Jurkat, Clone E6-1 (cell line): Measurements from ENCODE around the gene DCT.

Experiments used
- DNase-seq: peaks from one replicate; pipeline ENCODE4 v3.0.0-alpha.2; 2011; ENCODE audit warnings: low read depth, low spot score
- H3K4me3 ChIP-seq: 2 replicates; pipeline ENCODE4 v1.5.1; 2011; ENCODE audit warnings: mild to moderate bottlenecking, low read length, control low read depth, moderate library complexity

DCT gene

GRCh38 chr13:94412870-94413597, 66.4 kb downstream of the DCT start:
- no peak overlapping the region for H3K4me3 ChIP-seq
- no peak for DNase-seq

DNA sequence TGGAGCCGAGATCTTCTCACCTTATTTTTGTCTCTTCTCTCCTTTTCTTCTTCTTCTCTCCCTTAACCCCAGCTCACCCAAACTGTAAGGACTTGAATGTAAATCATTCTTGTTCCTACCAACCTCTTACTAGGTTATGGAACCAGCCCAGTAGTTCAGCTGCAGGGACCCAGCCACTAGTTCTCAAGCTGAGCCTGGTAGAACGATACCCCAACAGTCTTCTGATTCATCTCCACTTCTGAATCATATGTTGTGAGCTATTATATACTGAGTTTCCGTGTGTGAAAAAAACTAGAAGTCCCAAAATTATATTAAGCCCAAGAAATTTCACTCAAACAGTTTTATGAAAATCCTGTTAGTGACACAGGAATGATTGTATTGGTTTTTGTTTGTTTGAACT, 67.7 kb downstream of the DCT start:
- no peak for DNase-seq
- no peak overlapping the region for H3K4me3 ChIP-seq

GRCh38 chr13:94408314-94409036, 71.0 kb downstream of the DCT start:
- no peak overlapping the region for H3K4me3 ChIP-seq
- DNase-seq, result no peak

DNA sequence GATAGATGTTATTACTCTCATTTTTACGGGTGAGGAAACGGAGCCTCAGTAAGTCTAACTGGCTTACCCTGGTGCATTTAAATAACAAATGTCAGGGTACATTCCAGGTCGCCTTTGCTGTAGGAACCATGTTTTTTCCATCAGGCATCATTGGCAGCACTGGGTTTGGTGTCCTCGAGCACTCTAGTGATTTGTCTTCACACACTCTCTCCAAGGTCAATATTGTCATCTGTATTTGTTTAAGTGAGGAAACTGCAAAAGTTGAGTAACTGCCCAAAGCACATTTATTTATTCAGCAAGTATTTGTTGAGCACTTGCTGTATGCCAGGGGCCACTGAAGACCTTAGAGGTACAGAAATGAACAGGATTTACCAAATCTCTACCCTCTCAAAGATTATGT, 78.6 kb downstream of the DCT start:
- DNase-seq, result no peak

GRCh38 chr13:94399812-94400211, 79.7 kb downstream of the DCT start:
- no peak overlapping the region for H3K4me3 ChIP-seq
- DNase-seq, result no peak

More for the DNA sequence above, 78.6 kb downstream of the DCT start:
- no peak overlapping the region for H3K4me3 ChIP-seq

GRCh38 chr13:94395860-94396259, 83.6 kb downstream of the DCT start:
- H3K4me3 ChIP-seq, result no peak overlapping the region
- no peak for DNase-seq

- H3K4me3 ChIP-seq, result no peak overlapping the region
- no peak for DNase-seq
Measured at GRCh38 chr13:94394723-94395122, 84.8 kb downstream of the DCT start.

- no peak overlapping the region for H3K4me3 ChIP-seq
- no peak for DNase-seq
Measured at GRCh38 chr13:94390881-94391280, 88.6 kb downstream of the DCT start.

DNA sequence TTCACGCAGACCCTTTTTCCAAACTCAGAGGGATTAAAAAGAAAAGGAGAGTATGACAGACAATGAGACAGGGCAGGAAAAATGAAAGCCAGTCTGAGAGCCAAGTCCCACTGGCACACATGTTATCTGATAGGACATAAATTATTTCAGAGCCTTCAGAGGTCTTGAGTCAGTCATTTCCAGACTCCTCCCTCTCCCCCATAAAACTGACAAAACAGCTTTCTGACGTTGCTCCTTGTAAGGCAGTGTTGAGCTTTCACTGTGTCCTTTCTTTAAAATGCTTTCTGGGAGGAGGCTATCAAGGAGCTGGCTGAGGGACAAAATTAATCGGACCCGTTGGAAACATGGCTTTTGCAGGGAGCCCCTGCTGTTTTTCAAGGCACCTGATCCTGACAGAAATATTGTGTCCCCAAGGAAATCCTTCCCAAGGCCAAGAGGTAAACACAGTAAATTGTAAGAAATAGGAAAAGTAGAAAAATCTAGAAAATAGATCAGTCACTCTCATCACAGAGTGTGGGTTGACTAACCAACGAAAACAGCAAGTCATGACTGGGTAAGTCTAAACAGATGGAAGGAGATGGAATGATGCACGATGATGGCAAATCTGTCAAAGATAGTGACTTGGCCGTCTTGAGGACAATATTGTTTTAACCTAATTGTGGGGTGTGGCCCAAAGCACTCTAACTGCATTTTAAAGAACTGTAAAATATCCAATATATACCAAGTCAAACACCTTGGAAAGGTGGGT, 89.7 kb downstream of the DCT start:
- DNase-seq, result no peak
- no peak overlapping the region for H3K4me3 ChIP-seq

DNA sequence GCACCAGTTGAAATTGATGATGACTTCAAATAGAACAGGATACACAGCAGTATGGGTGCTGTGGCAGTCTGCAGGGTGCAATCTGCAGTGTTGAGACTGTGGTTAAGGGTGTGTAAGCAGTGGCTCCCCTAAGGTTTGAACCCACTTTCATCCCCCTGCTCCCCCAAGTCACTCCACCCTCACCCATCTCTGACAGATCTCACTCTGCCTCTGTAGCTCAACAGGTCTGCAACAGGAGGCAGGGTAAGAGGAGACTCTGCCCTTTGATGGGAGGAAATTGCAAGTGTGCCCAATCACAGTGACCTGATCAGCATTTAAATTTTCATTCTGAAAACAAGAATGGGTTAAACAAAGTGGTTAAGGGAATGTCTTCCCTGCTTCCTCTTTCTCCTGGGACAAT, 92.4 kb downstream of the DCT start:
- no peak overlapping the region for H3K4me3 ChIP-seq
- no peak for DNase-seq
